ENCODE measurements around the gene FOXP1.

The FOXP1 gene

DNA sequence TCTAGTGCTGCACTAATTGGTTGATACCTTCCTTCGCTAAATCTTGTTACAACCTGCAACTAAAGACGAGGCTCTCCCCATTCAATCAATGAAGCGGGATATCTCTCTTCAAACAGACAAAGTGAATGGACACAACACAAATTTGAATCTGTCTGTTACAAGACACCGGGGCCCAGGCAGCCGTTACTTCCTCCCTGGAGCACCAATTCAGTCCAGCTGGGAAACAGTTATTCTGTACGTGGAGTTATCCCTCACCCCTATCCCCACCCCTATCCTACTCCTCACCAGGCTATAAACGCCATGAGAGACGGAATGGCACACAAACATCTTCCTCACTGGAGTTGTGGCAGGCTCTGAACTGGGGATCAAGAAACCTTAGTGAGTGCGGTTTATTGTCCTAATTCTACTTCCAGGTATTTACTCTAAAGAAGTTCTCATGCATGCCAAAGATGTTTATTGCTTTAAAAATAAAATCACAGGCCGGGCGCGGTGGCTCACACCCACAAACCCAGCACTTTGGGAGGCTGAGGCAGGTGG is 181.8 kb downstream of the FOXP1 start:
- FAIRE-seq, result no peak
- no peak for TF ChIP-seq POLR2A (IDR thresholded peaks at IDR 0.05; ENCODE audit: low read depth, low read length)
- DNase-seq (ENCODE audit: insufficient read length, low spot score), result no peak

GRCh38 chr3:71400986-71401451 is 182.5 kb downstream of the FOXP1 start:
- FAIRE-seq (no peak), DNase-seq (ENCODE audit: insufficient read length, low spot score) (no peak)
- no peak for TF ChIP-seq POLR2A (IDR thresholded peaks at IDR 0.05; ENCODE audit: low read depth, low read length)

DNA sequence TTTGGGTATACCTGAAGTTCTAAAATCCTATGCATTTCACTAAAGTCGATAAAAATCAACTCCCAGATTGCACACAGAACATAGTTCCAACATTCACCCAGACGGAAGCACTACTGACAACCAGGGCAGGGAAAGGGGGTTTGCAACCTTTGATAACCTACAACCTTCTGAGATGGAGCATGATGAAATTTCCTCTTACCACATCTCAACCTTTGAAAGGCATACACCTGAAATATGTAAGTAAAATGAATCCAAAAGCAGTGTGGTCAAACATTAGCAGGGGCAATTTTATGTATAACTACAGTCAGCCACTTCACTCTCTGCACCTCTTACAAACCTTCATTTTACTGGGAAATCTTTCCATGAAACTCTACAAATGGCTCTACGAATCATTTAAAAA is 184.1 kb downstream of the FOXP1 start:
- FAIRE-seq, result no peak
- no peak for DNase-seq (ENCODE audit: insufficient read length, low spot score)
- TF ChIP-seq POLR2A (IDR thresholded peaks at IDR 0.05; ENCODE audit: low read depth, low read length), result no peak

- no peak for TF ChIP-seq POLR2A (IDR thresholded peaks at IDR 0.05; ENCODE audit: low read depth, low read length)
- no peak for FAIRE-seq
- no peak for DNase-seq (ENCODE audit: insufficient read length, low spot score)
These were observed 185.2 kb downstream of the FOXP1 start for GRCh38 chr3:71398157-71398836.

- no peak for TF ChIP-seq POLR2A (IDR thresholded peaks at IDR 0.05; ENCODE audit: low read depth, low read length)
- no peak for FAIRE-seq
- no peak for DNase-seq (ENCODE audit: insufficient read length, low spot score)
These were observed 185.8 kb downstream of the FOXP1 start for GRCh38 chr3:71397726-71398125.

GRCh38 chr3:71397046-71397445 is 186.5 kb downstream of the FOXP1 start:
- no peak for FAIRE-seq
- no peak for TF ChIP-seq POLR2A (IDR thresholded peaks at IDR 0.05; ENCODE audit: low read depth, low read length)
- no peak for DNase-seq (ENCODE audit: insufficient read length, low spot score)

GRCh38 chr3:71395927-71396695 is 187.4 kb downstream of the FOXP1 start:
- no peak for DNase-seq (ENCODE audit: insufficient read length, low spot score)
- no peak for TF ChIP-seq POLR2A (IDR thresholded peaks at IDR 0.05; ENCODE audit: low read depth, low read length)
- peak; percentile 77 for FAIRE-seq

DNA sequence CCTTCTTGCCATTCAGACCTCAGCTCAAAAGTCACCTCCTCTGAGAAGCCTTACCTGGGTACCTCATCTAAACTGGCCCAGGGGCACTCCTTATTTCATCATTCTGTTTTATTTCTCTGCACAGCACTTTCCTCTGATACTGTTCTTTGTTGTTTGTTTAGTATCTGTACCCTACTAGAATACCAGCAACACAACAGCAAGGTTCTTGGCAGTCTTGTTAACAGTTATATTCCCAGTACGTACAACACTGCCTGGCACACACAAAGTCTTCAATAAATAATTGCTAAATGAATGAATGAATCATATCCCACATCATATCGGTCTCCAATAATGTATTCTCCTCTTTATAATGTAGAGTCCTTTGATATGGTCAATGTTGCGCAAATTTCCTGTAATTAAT is 188.1 kb downstream of the FOXP1 start:
- TF ChIP-seq POLR2A (IDR thresholded peaks at IDR 0.05; ENCODE audit: low read depth, low read length), result no peak
- no peak for FAIRE-seq
- DNase-seq (ENCODE audit: insufficient read length, low spot score), result no peak

GRCh38 chr3:71393745-71394144 is 189.8 kb downstream of the FOXP1 start:
- no peak for DNase-seq (ENCODE audit: insufficient read length, low spot score)
- no peak for FAIRE-seq
- TF ChIP-seq POLR2A (IDR thresholded peaks at IDR 0.05; ENCODE audit: low read depth, low read length), result no peak

GRCh38 chr3:71393093-71393492 is 190.4 kb downstream of the FOXP1 start:
- DNase-seq (ENCODE audit: insufficient read length, low spot score) (no peak), FAIRE-seq (no peak)
- TF ChIP-seq POLR2A (IDR thresholded peaks at IDR 0.05; ENCODE audit: low read depth, low read length), result no peak

- FAIRE-seq (no peak), DNase-seq (ENCODE audit: insufficient read length, low spot score) (no peak)
- no peak for TF ChIP-seq POLR2A (IDR thresholded peaks at IDR 0.05; ENCODE audit: low read depth, low read length)
These were observed 191.3 kb downstream of the FOXP1 start for GRCh38 chr3:71392251-71392650.

GRCh38 chr3:71391361-71391760 is 192.2 kb downstream of the FOXP1 start:
- no peak for FAIRE-seq
- DNase-seq (ENCODE audit: insufficient read length, low spot score), result no peak
- TF ChIP-seq POLR2A (IDR thresholded peaks at IDR 0.05; ENCODE audit: low read depth, low read length), result no peak

DNA sequence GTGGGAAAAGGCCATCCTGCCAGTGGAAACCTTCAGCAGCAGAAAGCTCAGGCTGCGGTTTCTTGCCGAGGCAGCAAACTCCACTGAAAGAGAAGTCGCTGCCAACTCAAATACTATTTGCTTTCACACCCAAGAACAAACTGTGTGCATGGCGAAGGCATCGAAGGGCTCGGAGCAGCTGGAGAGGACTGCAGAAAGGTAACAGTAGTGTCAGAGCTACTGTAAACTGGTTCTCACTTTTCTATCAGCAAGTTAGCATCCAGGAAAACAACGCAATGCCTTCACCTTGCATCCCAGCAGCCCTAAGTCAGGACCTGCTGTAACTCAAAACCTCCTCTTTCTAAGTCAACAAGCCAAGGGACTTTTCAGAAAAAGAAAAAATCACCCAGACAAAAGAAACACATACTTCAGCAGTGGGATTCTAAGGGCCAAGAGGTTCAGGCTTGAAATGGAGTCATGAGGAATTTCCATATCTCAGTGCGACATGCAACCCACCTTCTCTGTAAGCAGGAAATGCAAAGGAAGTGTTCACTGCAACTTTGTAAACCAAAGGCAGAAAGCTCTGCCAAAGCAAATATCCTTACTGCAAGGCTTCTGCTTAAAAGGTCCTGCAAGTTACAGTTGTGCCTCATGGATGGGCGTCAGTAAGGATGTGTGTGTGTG is 193.5 kb downstream of the FOXP1 start:
- TF ChIP-seq POLR2A (IDR thresholded peaks at IDR 0.05; ENCODE audit: low read depth, low read length), result no peak
- FAIRE-seq (no peak), DNase-seq (ENCODE audit: insufficient read length, low spot score) (no peak)

GRCh38 chr3:71389191-71389590 is 194.3 kb downstream of the FOXP1 start:
- TF ChIP-seq POLR2A (IDR thresholded peaks at IDR 0.05; ENCODE audit: low read depth, low read length), result no peak
- no peak for FAIRE-seq
- DNase-seq (ENCODE audit: insufficient read length, low spot score), result no peak
